Skeletal muscle satellite cell (primary cell): ENCODE measurements around the gene FTO.

ENCODE experiments used
- H3K27me3 ChIP-seq: 2 replicates; pipeline ENCODE4 v1.7.0; 2013; ENCODE audit warnings: low read length; ENCODE audit not compliant: control insufficient read depth, insufficient read depth
- H3K36me3 ChIP-seq: 2 replicates; pipeline ENCODE4 v1.7.0; 2013; ENCODE audit warnings: mild to moderate bottlenecking, control low read depth, low read length; ENCODE audit not compliant: insufficient read depth
- H3K4me1 ChIP-seq: 2 replicates; pipeline ENCODE4 v1.7.0; 2013; ENCODE audit warnings: low read length; ENCODE audit not compliant: control insufficient read depth, insufficient read depth
- H3K4me2 ChIP-seq: 2 replicates; pipeline ENCODE4 v1.7.0; 2013; ENCODE audit warnings: mild to moderate bottlenecking, low read length
- H3K4me3 ChIP-seq: 2 replicates; pipeline ENCODE4 v1.7.0; 2013; ENCODE audit warnings: low read length
- H3K9ac ChIP-seq: 2 replicates; pipeline ENCODE4 v1.7.0; 2013; ENCODE audit warnings: mild to moderate bottlenecking, low read depth, low read length, moderate library complexity
- H3K9me3 ChIP-seq: replicated peaks from 2 replicates; pipeline ENCODE4 v1.7.0; 2013; ENCODE audit warnings: mild to moderate bottlenecking, control low read depth, low read length

Gene FTO

GRCh38 chr16:53711390-53711789 lies 7.4 kb downstream of the FTO start:
- Histone ChIP-seq H3K4me3 (no peak overlapping the region), H3K9ac (no peak overlapping the region), H3K4me2 (no peak overlapping the region), H3K36me3 (no peaks in the 10 kb centered on the region), H3K27me3 (no peaks in the 10 kb centered on the region), H3K4me1 (peaks cover 14% of the 10 kb centered on the region), H3K9me3 (no peaks in the 10 kb centered on the region)

- H3K27me3 ChIP-seq = no peaks in the 10 kb centered on the region
- no peak overlapping the region for H3K9ac ChIP-seq
- H3K9me3 ChIP-seq = no peaks in the 10 kb centered on the region
- no peaks in the 10 kb centered on the region for H3K36me3 ChIP-seq
- no peak overlapping the region for H3K4me2 ChIP-seq
- no peak overlapping the region for H3K4me3 ChIP-seq
- H3K4me1 ChIP-seq = peaks cover 14% of the 10 kb centered on the region
Observed at GRCh38 chr16:53712065-53712464, 8.1 kb downstream of the FTO start.

- Histone ChIP-seq H3K4me3 (no peak overlapping the region), H3K9me3 (no peaks in the 10 kb centered on the region), H3K9ac (no peak overlapping the region)
Observed at GRCh38 chr16:53713403-53714204, 9.6 kb downstream of the FTO start.

GRCh38 chr16:53714205-53715022 lies 10.5 kb downstream of the FTO start:
- H3K9me3 ChIP-seq = no peaks in the 10 kb centered on the region
- H3K4me3 ChIP-seq = no peak overlapping the region
- H3K9ac ChIP-seq = no peak overlapping the region
- H3K36me3 ChIP-seq = no peaks in the 10 kb centered on the region
- peak overlapping the region; percentile 37 for H3K4me2 ChIP-seq
- peaks cover 14% of the 10 kb centered on the region for H3K4me1 ChIP-seq
- H3K27me3 ChIP-seq = no peaks in the 10 kb centered on the region

More at GRCh38 chr16:53713403-53714204, 9.6 kb downstream of the FTO start:
- H3K27me3 ChIP-seq = no peaks in the 10 kb centered on the region
- no peak overlapping the region for H3K4me2 ChIP-seq
- H3K4me1 ChIP-seq = peaks cover 14% of the 10 kb centered on the region
- H3K36me3 ChIP-seq = no peaks in the 10 kb centered on the region

- Histone ChIP-seq H3K36me3 (no peaks in the 10 kb centered on the region), H3K4me3 (no peak overlapping the region), H3K4me1 (peaks cover 14% of the 10 kb centered on the region), H3K9ac (no peak overlapping the region), H3K27me3 (no peaks in the 10 kb centered on the region), H3K4me2 (peak overlapping the region; percentile 37), H3K9me3 (no peaks in the 10 kb centered on the region)
Observed at GRCh38 chr16:53715023-53715384, 11.0 kb downstream of the FTO start.

- Histone ChIP-seq H3K4me3 (no peak overlapping the region), H3K9me3 (no peaks in the 10 kb centered on the region), H3K4me1 (peaks cover 14% of the 10 kb centered on the region), H3K36me3 (no peaks in the 10 kb centered on the region), H3K27me3 (no peaks in the 10 kb centered on the region), H3K9ac (no peak overlapping the region), H3K4me2 (no peak overlapping the region)
Observed at GRCh38 chr16:53717577-53717976, 13.6 kb downstream of the FTO start.

- H3K4me3 ChIP-seq = no peak overlapping the region
- H3K4me2 ChIP-seq = no peak overlapping the region
- no peaks in the 10 kb centered on the region for H3K9me3 ChIP-seq
- H3K36me3 ChIP-seq = no peaks in the 10 kb centered on the region
- H3K9ac ChIP-seq = no peak overlapping the region
- no peaks in the 10 kb centered on the region for H3K27me3 ChIP-seq
- peaks cover 4% of the 10 kb centered on the region for H3K4me1 ChIP-seq
Observed at GRCh38 chr16:53721017-53721416, 17.1 kb downstream of the FTO start.

- Histone ChIP-seq H3K9ac (no peak overlapping the region), H3K4me2 (no peak overlapping the region), H3K9me3 (no peaks in the 10 kb centered on the region), H3K27me3 (no peaks in the 10 kb centered on the region), H3K36me3 (no peaks in the 10 kb centered on the region), H3K4me3 (no peak overlapping the region), H3K4me1 (peaks cover 10% of the 10 kb centered on the region)
Observed at GRCh38 chr16:53726625-53727024, 22.7 kb downstream of the FTO start.

- Histone ChIP-seq H3K4me2 (no peak overlapping the region), H3K9ac (no peak overlapping the region), H3K4me1 (peaks cover 7% of the 10 kb centered on the region), H3K36me3 (no peaks in the 10 kb centered on the region), H3K27me3 (no peaks in the 10 kb centered on the region), H3K9me3 (no peaks in the 10 kb centered on the region), H3K4me3 (no peak overlapping the region)
Observed at GRCh38 chr16:53730693-53731092, 26.7 kb downstream of the FTO start.

GRCh38 chr16:53732296-53732929 lies 28.5 kb downstream of the FTO start:
- Histone ChIP-seq H3K4me3 (no peak overlapping the region), H3K36me3 (no peaks in the 10 kb centered on the region), H3K9me3 (no peaks in the 10 kb centered on the region), H3K9ac (no peak overlapping the region), H3K27me3 (no peaks in the 10 kb centered on the region), H3K4me2 (no peak overlapping the region), H3K4me1 (no peaks in the 10 kb centered on the region)

- no peaks in the 10 kb centered on the region for H3K4me1 ChIP-seq
- no peaks in the 10 kb centered on the region for H3K9me3 ChIP-seq
- no peak overlapping the region for H3K9ac ChIP-seq
- no peaks in the 10 kb centered on the region for H3K36me3 ChIP-seq
- H3K4me3 ChIP-seq = no peak overlapping the region
- H3K27me3 ChIP-seq = no peaks in the 10 kb centered on the region
- no peak overlapping the region for H3K4me2 ChIP-seq
Observed at GRCh38 chr16:53734908-53735307, 31.0 kb downstream of the FTO start.
